Measurements from ENCODE around the gene GARIN5B.

DNA sequence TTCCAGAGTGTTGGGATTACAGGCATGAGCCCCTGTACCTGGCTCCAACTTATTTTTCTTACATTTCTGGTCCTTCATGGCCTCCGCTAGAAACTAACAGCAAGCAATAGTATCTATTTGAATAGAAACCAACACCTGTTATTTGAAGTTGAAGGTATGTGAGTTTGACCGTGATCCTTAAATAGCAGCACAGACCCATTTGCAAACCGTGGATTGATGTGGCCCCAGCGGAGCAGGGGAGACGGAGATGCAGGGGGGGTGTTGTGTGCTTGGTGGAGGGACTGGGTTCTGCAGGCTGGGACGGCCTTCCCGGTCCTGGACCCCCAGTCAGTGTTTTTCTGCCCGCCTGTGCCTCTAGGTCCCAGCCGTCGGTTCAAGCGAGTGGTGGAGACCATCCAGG, 54.8 kb downstream of the GARIN5B start:
- TF ChIP-seq EZH2 (IDR thresholded peaks at IDR 0.05; ENCODE audit: borderline replicate concordance, insufficient read depth, low read length, poor library complexity, severe bottlenecking): no peak
- no peak for TF ChIP-seq CTCF (IDR thresholded peaks at IDR 0.05; ENCODE audit: poor library complexity, severe bottlenecking)
